SK-N-SH (cell line): ENCODE measurements around the gene USP19.

Experiments used
- CTCF ChIP-seq: fragments of 200-600 bp; sonication (generic); IDR thresholded peaks from 2 replicates; pipeline ENCODE4 v1.6.1; 2017; ENCODE audit warnings: antibody characterized with exemption, mild to moderate bottlenecking, moderate library complexity
- EZH2phosphoT487 ChIP-seq: fragments of 200-600 bp; sonication (generic); IDR thresholded peaks from 2 replicates; pipeline ENCODE4 v1.6.1; 2017; ENCODE audit warnings: low read depth, mixed run types, mild to moderate bottlenecking, antibody characterized with exemption, moderate library complexity, borderline replicate concordance
- POLR2AphosphoS5 ChIP-seq: IDR thresholded peaks from 2 replicates; pipeline ENCODE4 v1.6.1; 2012; ENCODE audit warnings: low read depth, low read length
- TAF1 ChIP-seq: IDR thresholded peaks from 2 replicates; pipeline ENCODE4 v1.6.1; 2012; ENCODE audit warnings: low read depth, mild to moderate bottlenecking, low read length, moderate library complexity, borderline replicate concordance
- TCF12 ChIP-seq: IDR thresholded peaks from 2 replicates; pipeline ENCODE4 v1.4.0; 2012
- YY1 ChIP-seq: IDR thresholded peaks from 2 replicates; pipeline ENCODE4 v1.4.0; 2012; ENCODE audit warnings: low read depth, mild to moderate bottlenecking
- TF ChIP-seq, protein P1 (sequence below): IDR thresholded peaks from 2 replicates; pipeline ENCODE4 v1.6.1; 2012; ENCODE audit warnings: mild to moderate bottlenecking, low read depth, low read length, moderate library complexity
- TF ChIP-seq, protein P2 (sequence below): IDR thresholded peaks from 2 replicates; pipeline ENCODE4 v1.4.0; 2012; ENCODE audit warnings: low read depth, borderline replicate concordance

- TF ChIP-seq EZH2phosphoT487 (no peak), TAF1 (no peak), POLR2AphosphoS5 (no peak), CTCF (no peak), YY1 (no peak), TCF12 (no peak)
- TF ChIP-seq, protein P1, sequence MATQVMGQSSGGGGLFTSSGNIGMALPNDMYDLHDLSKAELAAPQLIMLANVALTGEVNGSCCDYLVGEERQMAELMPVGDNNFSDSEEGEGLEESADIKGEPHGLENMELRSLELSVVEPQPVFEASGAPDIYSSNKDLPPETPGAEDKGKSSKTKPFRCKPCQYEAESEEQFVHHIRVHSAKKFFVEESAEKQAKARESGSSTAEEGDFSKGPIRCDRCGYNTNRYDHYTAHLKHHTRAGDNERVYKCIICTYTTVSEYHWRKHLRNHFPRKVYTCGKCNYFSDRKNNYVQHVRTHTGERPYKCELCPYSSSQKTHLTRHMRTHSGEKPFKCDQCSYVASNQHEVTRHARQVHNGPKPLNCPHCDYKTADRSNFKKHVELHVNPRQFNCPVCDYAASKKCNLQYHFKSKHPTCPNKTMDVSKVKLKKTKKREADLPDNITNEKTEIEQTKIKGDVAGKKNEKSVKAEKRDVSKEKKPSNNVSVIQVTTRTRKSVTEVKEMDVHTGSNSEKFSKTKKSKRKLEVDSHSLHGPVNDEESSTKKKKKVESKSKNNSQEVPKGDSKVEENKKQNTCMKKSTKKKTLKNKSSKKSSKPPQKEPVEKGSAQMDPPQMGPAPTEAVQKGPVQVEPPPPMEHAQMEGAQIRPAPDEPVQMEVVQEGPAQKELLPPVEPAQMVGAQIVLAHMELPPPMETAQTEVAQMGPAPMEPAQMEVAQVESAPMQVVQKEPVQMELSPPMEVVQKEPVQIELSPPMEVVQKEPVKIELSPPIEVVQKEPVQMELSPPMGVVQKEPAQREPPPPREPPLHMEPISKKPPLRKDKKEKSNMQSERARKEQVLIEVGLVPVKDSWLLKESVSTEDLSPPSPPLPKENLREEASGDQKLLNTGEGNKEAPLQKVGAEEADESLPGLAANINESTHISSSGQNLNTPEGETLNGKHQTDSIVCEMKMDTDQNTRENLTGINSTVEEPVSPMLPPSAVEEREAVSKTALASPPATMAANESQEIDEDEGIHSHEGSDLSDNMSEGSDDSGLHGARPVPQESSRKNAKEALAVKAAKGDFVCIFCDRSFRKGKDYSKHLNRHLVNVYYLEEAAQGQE = no peak
- TF ChIP-seq, protein P2, sequence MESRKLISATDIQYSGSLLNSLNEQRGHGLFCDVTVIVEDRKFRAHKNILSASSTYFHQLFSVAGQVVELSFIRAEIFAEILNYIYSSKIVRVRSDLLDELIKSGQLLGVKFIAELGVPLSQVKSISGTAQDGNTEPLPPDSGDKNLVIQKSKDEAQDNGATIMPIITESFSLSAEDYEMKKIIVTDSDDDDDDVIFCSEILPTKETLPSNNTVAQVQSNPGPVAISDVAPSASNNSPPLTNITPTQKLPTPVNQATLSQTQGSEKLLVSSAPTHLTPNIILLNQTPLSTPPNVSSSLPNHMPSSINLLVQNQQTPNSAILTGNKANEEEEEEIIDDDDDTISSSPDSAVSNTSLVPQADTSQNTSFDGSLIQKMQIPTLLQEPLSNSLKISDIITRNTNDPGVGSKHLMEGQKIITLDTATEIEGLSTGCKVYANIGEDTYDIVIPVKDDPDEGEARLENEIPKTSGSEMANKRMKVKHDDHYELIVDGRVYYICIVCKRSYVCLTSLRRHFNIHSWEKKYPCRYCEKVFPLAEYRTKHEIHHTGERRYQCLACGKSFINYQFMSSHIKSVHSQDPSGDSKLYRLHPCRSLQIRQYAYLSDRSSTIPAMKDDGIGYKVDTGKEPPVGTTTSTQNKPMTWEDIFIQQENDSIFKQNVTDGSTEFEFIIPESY = no peak
Measured at GRCh38 chr3:49158792-49159191, 38.2 kb upstream of the USP19 start.
